ENCODE results near the gene ERC1. TPM values are rescaled to one million over a fixed set of nuclear protein-coding genes. Genes with fewer than 3 reads are reported as not detected.
"Not testable (repeated sequence)": the region's sequence is repeated elsewhere in the genome, so short reads cannot be mapped to it uniquely, and the experiment has no call there.

ERC1 gene
- total RNA-seq, 4 donors from 2014 or later = 50.0 to 88.1 (median 59.7) TPM

DNA sequence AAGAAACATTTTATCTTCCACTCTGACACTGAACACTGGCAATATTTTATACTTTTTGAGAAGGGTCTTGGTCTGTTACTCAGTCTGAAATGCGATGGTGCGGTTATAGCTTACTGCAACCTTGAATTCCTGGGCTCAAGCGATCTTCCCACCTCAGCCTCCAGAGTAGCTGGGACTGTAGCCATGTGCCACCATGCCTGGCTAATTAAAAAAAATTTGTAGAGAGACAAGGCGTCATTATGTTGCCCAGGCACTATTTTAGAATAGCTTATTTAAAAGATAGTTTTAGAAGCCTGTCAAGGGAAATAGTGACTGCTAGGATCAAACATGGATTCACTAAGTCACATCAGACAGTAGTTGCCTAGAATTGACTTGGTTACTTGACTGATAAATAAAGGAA is 5.9 kb downstream of the ERC1 start:
- no peak for DNase-seq (ENCODE audit: extremely low spot score)
- no peak for TF ChIP-seq POLR2A (IDR thresholded peaks at IDR 0.05; ENCODE audit: low read depth)
- TF ChIP-seq EP300 (IDR thresholded peaks at IDR 0.05) = no peak
- TF ChIP-seq POLR2AphosphoS5 (IDR thresholded peaks at IDR 0.05) = no peak
- TF ChIP-seq CTCF (IDR thresholded peaks at IDR 0.05) = no peak
- Histone ChIP-seq H3K9me3 (no peaks in the 10 kb centered on the region), H3K4me3 (no peak overlapping the region), H3K36me3 (peaks cover 0 to 8% (median 0%) of the 10 kb centered on the region in 4 donors), H3K27me3 (no peaks in the 10 kb centered on the region), H3K27ac (replicated peaks in 1 of 4) (peak overlapping the region in 1 of 4 donors; percentile 21), H3K4me1 (peaks cover 12 to 58% (median 54%) of the 10 kb centered on the region in 4 donors)
- intact Hi-C loops (cut with DNase I) = loop anchor here (10.0 kb wide), 1 partner anchor 588 kb away; no protein-coding TSS in a partner anchor
- WGBS = 90% methylated on average over 4 of the region's 4 CpGs

DNA sequence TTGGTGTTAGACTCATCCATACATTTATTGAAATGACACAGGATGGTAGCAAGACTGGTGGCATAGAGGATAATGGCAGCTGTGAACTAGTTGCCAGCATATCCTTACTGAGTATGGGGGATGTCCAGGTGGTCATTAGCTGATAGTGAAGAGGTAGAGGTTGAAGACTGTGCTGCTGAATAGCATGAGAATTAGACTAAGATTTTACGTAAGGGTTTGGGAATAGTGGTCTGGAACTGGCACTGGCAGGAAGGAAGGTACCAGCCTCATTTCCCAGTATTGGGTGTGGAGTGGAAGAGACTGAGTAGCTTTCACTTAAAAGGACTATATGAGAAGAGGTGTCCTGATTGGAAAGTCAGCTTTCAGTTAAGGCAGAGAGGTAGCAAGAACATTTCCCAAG is 6.5 kb downstream of the ERC1 start:
- no peaks in the 10 kb centered on the region for H3K9me3 ChIP-seq
- DNase-seq (ENCODE audit: extremely low spot score) = no peak
- H3K27me3 ChIP-seq = no peaks in the 10 kb centered on the region
- 84% methylated on average over 1 of the region's 1 CpG for WGBS
- H3K4me1 ChIP-seq = peaks cover 6 to 52% (median 48%) of the 10 kb centered on the region in 4 donors
- intact Hi-C loops (cut with DNase I) = loop anchor here (10.0 kb wide), 1 partner anchor 587 kb away; no protein-coding TSS in a partner anchor
- TF ChIP-seq POLR2A (IDR thresholded peaks at IDR 0.05; ENCODE audit: low read depth) (no peak), CTCF (IDR thresholded peaks at IDR 0.05) (no peak), POLR2AphosphoS5 (IDR thresholded peaks at IDR 0.05) (no peak), EP300 (IDR thresholded peaks at IDR 0.05) (no peak)
- peak overlapping the region in 1 of 4 donors; percentile 21 for H3K27ac ChIP-seq (replicated peaks in 1 of 4)
- peaks cover 0 to 8% (median 0%) of the 10 kb centered on the region in 4 donors for H3K36me3 ChIP-seq
- no peak overlapping the region for H3K4me3 ChIP-seq

- TF ChIP-seq POLR2A (IDR thresholded peaks at IDR 0.05; ENCODE audit: low read depth) = no peak
- TF ChIP-seq EP300 (IDR thresholded peaks at IDR 0.05) = no peak
- no peak for TF ChIP-seq POLR2AphosphoS5 (IDR thresholded peaks at IDR 0.05)
- TF ChIP-seq CTCF (IDR thresholded peaks at IDR 0.05) = no peak
- H3K27ac ChIP-seq (replicated peaks in 1 of 4) = peak overlapping the region in 1 of 4 donors; percentile 6
- H3K27me3 ChIP-seq = no peaks in the 10 kb centered on the region
- no peak for DNase-seq (ENCODE audit: extremely low spot score)
- WGBS = 79% methylated on average over 6 of the region's 6 CpGs
- peaks cover 3 to 46% (median 41%) of the 10 kb centered on the region in 4 donors for H3K4me1 ChIP-seq
- intact Hi-C loops (cut with DNase I) = loop anchor here (10.0 kb wide), 1 partner anchor 587 kb away; no protein-coding TSS in a partner anchor
- peaks cover 0 to 8% (median 0%) of the 10 kb centered on the region in 4 donors for H3K36me3 ChIP-seq
- no peaks in the 10 kb centered on the region for H3K9me3 ChIP-seq
- no peak overlapping the region for H3K4me3 ChIP-seq
Observed at GRCh38 chr12:998020-998874, 7.2 kb downstream of the ERC1 start.

DNA sequence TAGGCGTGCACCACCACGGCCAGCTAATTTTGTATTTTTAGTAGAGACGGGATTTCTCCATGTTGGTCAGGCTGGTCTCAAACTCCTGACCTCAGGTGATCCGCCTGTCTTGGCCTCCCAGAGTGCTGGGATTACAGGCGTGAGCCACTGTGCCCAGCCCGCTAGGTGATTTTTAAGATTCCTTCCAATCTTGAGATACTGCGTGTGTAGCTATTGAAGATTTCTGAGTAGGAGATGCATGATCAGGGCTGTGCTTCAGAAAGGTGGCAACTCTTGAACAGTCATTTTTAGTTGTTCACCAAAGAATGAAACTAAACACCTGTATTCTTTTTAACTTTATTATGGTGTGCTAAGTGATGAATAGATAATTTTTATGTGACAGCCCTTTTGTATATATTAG is 8.7 kb downstream of the ERC1 start:
- H3K36me3 ChIP-seq; DNase-seq (ENCODE audit: extremely low spot score); H3K4me3 ChIP-seq; H3K27ac ChIP-seq (replicated peaks in 1 of 4); H3K9me3 ChIP-seq; H3K27me3 ChIP-seq: not testable (repeated sequence)
- over 99% methylated on average over 7 of the region's 7 CpGs for WGBS
- peaks cover 3 to 40% (median 34%) of the 10 kb centered on the region in 4 donors for H3K4me1 ChIP-seq
- intact Hi-C loops (cut with DNase I) = loop anchor here (10.0 kb wide), 1 partner anchor 585 kb away; no protein-coding TSS in a partner anchor

GRCh38 chr12:1001507-1001906 is 10.5 kb downstream of the ERC1 start:
- Histone ChIP-seq H3K4me3 (no peak overlapping the region), H3K27ac (replicated peaks in 1 of 4) (no peak overlapping the region), H3K36me3 (peaks cover 0 to 8% (median 0%) of the 10 kb centered on the region in 4 donors), H3K4me1 (peaks cover 3 to 33% (median 23%) of the 10 kb centered on the region in 4 donors), H3K27me3 (no peaks in the 10 kb centered on the region), H3K9me3 (no peaks in the 10 kb centered on the region)
- 93% methylated on average over 3 of the region's 3 CpGs for WGBS
- intact Hi-C loops (cut with DNase I) = no loop called here
- DNase-seq (ENCODE audit: extremely low spot score) = no peak
- TF ChIP-seq POLR2A (IDR thresholded peaks at IDR 0.05; ENCODE audit: low read depth) (no peak), EP300 (IDR thresholded peaks at IDR 0.05) (no peak), POLR2AphosphoS5 (IDR thresholded peaks at IDR 0.05) (no peak)

Data from esophagus muscularis mucosa (tissue), 4 donors.